Retinal pigment epithelial cell (primary cell): ENCODE results near the gene NRGN.

Experiments
- DNase-seq: peaks from one replicate; pipeline ENCODE4 v3.0.0-alpha.2; 2010; ENCODE audit warnings: low read depth
- H3K4me3 ChIP-seq: 2 replicates; pipeline ENCODE4 v1.5.1; 2011; ENCODE audit warnings: mild to moderate bottlenecking, low read length, control low read depth, moderate library complexity
- TF ChIP-seq, protein P1 (sequence below): conservative IDR thresholded peaks from 2 replicates; pipeline ENCODE4 v1.5.1; 2011; ENCODE audit warnings: low read depth, low read length, control low read depth, inconsistent platforms

NRGN gene

DNA sequence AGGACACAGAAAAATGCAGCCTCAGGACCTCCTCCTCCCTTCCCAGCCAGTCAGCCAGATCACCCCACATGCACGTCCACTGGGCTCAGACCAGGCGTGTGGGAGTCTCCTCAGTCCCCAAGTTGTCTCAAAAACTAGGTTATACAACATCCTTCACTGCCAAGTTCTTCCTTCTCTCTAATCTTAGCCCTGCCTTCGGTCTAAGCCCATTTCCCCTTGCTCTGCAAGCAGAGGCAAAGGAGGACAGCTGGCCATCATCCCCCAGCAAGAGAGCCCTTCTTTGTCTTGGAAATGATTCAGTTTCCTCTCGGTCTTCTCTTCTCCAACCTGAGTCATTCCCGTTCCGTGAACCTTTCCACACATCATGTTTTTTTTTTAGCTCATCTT lies 14.0 kb upstream of the NRGN start:
- no peak for DNase-seq
- TF ChIP-seq, protein P1, sequence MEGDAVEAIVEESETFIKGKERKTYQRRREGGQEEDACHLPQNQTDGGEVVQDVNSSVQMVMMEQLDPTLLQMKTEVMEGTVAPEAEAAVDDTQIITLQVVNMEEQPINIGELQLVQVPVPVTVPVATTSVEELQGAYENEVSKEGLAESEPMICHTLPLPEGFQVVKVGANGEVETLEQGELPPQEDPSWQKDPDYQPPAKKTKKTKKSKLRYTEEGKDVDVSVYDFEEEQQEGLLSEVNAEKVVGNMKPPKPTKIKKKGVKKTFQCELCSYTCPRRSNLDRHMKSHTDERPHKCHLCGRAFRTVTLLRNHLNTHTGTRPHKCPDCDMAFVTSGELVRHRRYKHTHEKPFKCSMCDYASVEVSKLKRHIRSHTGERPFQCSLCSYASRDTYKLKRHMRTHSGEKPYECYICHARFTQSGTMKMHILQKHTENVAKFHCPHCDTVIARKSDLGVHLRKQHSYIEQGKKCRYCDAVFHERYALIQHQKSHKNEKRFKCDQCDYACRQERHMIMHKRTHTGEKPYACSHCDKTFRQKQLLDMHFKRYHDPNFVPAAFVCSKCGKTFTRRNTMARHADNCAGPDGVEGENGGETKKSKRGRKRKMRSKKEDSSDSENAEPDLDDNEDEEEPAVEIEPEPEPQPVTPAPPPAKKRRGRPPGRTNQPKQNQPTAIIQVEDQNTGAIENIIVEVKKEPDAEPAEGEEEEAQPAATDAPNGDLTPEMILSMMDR = no peak
- no peak overlapping the region for H3K4me3 ChIP-seq

DNA sequence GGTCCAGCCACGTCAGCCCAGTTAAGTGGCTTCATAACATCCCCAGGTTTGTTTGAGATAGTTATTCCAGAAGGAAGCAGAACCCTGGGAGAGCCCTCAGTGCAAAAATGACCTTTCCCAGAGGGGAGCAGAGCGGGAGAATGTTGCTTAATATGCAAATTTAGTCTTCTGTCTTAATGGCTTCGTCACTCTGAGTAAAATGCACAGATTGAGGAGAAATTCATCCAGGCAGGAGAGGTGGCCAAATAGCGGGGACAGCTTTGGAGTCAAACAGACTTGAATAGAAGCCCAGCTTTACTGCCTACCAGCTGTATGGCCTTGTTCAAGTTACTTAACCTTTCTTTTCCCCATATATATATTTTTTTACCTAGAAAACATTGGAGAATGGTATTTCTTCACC lies 12.3 kb upstream of the NRGN start:
- no peak for DNase-seq
- H3K4me3 ChIP-seq = no peak overlapping the region
- TF ChIP-seq, protein P1 = no peak

DNA sequence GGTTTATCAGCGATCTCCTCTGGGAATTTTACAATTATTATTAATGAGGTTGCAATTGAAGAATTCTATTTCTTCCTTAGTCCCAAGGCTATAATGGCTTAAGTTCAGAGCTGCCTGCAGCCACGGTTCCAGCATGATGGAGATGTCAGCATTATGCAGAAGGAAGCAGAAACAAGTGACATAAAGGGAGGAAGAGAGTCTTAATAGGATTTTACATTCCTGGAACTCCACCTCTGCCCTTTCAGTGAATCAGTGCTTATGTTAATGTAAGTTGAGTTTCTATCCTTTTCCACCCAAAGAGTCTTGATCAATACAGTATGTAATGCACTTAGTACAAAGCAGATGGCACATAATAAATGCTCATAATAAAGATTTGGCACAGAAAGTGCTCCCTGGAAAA lies 11.6 kb upstream of the NRGN start:
- no peak overlapping the region for H3K4me3 ChIP-seq
- no peak for DNase-seq
- TF ChIP-seq, protein P1 = no peak

DNA sequence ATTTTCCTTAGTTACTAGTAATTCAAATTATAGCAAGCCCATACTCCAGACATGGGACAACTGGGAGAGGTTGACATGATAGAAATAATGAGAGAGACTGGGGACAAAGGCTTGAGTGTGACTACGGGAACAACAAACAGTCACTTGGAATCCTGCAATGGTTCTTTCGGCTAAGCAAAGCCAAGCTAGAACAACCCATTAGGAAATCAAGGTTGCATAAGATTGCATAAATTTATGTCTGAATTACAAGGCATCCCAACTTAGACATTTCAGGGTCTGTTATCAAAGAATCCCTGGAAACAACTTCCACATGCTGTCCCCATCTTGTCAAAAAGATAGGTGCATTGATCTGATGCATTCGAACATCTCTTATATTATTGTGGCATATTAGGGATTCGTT lies 10.2 kb upstream of the NRGN start:
- no peak for DNase-seq
- TF ChIP-seq, protein P1 = no peak
- no peak overlapping the region for H3K4me3 ChIP-seq

DNA sequence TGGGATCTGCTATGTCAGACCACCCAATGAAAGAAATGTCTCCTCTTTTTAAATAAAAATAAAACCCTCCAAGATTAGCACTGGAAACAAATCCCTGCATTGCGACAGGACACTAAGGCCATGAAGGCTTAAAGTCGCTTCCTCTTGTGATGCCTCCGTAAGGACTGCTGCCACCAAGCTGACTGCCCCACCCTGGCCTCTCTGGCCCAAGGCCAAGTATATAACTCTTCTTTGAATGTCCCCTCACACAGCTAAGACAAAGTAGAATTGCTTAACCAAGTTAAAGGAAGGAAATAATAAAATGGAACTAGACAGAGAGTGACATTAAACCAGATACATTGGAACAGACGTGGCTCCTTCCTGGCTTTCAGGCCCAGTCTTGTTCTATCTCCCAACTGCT lies 7.5 kb upstream of the NRGN start:
- TF ChIP-seq, protein P1 = no peak
- no peak for DNase-seq
- H3K4me3 ChIP-seq = no peak overlapping the region

DNA sequence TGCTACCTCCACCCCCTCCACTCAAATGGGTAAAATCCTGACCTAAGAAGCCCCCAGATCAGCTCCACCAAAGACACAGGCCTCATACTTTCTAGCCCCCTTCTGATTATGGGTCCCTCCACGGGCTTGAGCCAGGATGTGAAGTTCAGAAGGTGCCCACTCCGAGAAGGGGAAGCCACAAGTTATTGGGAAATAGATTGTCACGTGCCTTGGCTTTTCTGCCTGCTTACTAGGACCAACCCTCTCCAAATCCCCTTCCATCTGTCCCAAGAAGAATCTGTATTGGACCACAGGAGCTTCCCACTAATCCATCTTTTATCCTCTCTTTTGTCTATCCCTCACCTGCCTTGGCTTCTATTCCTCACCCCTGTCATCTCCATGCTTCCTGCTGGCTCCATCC lies 3.0 kb upstream of the NRGN start:
- TF ChIP-seq, protein P1 = no peak
- no peak for DNase-seq
- no peak overlapping the region for H3K4me3 ChIP-seq

DNA sequence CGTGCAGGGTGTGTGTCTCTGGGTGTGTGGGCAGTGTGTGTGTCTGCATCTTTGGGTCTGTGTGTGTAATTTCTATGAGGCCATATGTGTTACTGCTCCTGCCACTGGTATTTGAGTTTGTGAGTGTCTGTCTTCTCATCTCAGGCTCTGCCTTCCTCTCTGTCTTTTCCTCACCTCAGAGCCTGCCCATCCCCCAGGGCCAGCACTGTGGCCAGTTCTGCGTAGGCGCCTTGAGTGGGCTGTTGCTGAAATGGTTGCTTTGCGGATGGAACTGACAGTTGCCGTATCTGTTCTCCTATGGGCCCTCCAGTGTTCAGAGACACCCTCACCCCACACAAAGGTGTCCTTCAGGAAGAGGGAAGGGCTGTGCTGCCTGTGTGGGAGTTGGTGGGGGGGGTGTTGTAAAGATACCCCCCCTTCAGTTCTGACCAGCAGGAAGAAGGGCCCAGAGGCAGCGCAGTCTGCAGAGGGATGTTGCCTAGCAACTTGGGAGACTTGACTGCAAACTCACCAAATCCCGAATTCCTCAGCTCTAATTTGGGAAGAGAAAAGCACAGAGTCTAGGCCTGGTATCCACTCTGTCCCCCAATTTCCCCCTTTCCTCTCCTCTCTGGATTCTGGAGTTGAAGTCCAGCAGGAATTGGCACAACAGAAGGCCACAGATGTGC lies 2.0 kb upstream of the NRGN start:
- H3K4me3 ChIP-seq = no peak overlapping the region
- no peak for DNase-seq
- TF ChIP-seq, protein P1 = no peak
